HepG2 (cell line): Measurements from ENCODE around the gene FGFR2. TPM values are rescaled to one million over a fixed set of nuclear protein-coding genes. Genes with fewer than 3 reads are reported as not detected.

Source experiments
- ASH2L ChIP-seq: fragments of 300-600, 200-600 bp; sonication (generic); IDR thresholded peaks from 2 replicates; pipeline ENCODE4 v1.7.0; 2017; ENCODE audit warnings: low read depth, mild to moderate bottlenecking, moderate library complexity, mixed read lengths, low read length; ENCODE audit not compliant: insufficient read length
- CBX5 ChIP-seq: sonication (generic); formaldehyde crosslinking; IDR thresholded peaks from 2 replicates; pipeline ENCODE4 v1.4.0; 2020; ENCODE audit warnings: missing genetic modification reagents, borderline replicate concordance
- CREB1 ChIP-seq, 2 experiments: fragments of 450-650 bp in 1 of 2; IDR thresholded peaks; 2 replicates each; pipeline ENCODE4 v1.6.1; 2016 to 2017; ENCODE audit warnings: control low read depth in 1 of 2, mild to moderate bottlenecking in 1 of 2, missing compliant biosample characterization in 1 of 2, missing genetic modification characterization in 1 of 2
- EP300 ChIP-seq, 3 experiments: sonication (generic) in 1 of 3; formaldehyde crosslinking in 1 of 3; IDR thresholded peaks; 2 replicates each; pipeline versions ENCODE4 v1.5.1 to v1.6.1; 2011 to 2020; ENCODE audit warnings: low read depth in 2 of 3, low read length in 2 of 3, borderline replicate concordance in 1 of 3, improper control_type of control experiment in 1 of 3, mild to moderate bottlenecking in 1 of 3, missing genetic modification reagents in 1 of 3, moderate library complexity in 1 of 3
- FOXC1 ChIP-seq: sonication (generic); formaldehyde crosslinking; IDR thresholded peaks from 2 replicates; pipeline ENCODE4 v1.8.0; 2022; ENCODE audit warnings: mild to moderate bottlenecking, missing genetic modification reagents, borderline replicate concordance
- HBP1 ChIP-seq: IDR thresholded peaks from 2 replicates; pipeline ENCODE4 v1.6.1; 2016; ENCODE audit warnings: low read depth, control low read depth
- HNRNPH1 ChIP-seq: fragments of 200-400 bp; formaldehyde crosslinking; optimal IDR thresholded peaks from 2 replicates; pipeline ENCODE3; 2017; ENCODE audit warnings: mild to moderate bottlenecking, low read depth, low read length
- KAT8 ChIP-seq: IDR thresholded peaks from 2 replicates; pipeline ENCODE4 v1.6.1; 2016; ENCODE audit warnings: missing genetic modification reagents, missing compliant biosample characterization
- NFIB ChIP-seq: sonication (generic); formaldehyde crosslinking; IDR thresholded peaks from 2 replicates; pipeline ENCODE4 v1.9.0; 2021; ENCODE audit warnings: missing genetic modification reagents, mild to moderate bottlenecking, borderline replicate concordance
- POGZ ChIP-seq: sonication (generic); formaldehyde crosslinking; IDR thresholded peaks from 2 replicates; pipeline ENCODE4 v1.4.0; 2020; ENCODE audit warnings: mild to moderate bottlenecking, missing genetic modification reagents
- TEAD2 ChIP-seq: sonication (generic); formaldehyde crosslinking; IDR thresholded peaks from 2 replicates; pipeline ENCODE4 v1.9.0; 2021; ENCODE audit warnings: missing genetic modification reagents
- XRCC5 ChIP-seq: fragments of 200-400 bp; formaldehyde crosslinking; optimal IDR thresholded peaks from 2 replicates; pipeline ENCODE3; 2017; ENCODE audit warnings: mild to moderate bottlenecking, low read length
- ZBTB20 ChIP-seq: sonication (generic); formaldehyde crosslinking; IDR thresholded peaks from 2 replicates; pipeline ENCODE4 v1.8.1; 2023; ENCODE audit warnings: missing genetic modification reagents, low read depth, mild to moderate bottlenecking, borderline replicate concordance
- ZNF256 ChIP-seq: sonication (generic); formaldehyde crosslinking; conservative IDR thresholded peaks from 2 replicates; pipeline ENCODE4 v1.4.0; 2020; ENCODE audit warnings: missing genetic modification reagents
- ZNF556 ChIP-seq: sonication (generic); formaldehyde crosslinking; IDR thresholded peaks from 2 replicates; pipeline ENCODE4 v1.4.0; 2020; ENCODE audit warnings: mild to moderate bottlenecking, missing genetic modification reagents, borderline replicate concordance
- ZNF644 ChIP-seq: IDR thresholded peaks from 2 replicates; pipeline ENCODE4 v1.6.1; 2016; ENCODE audit warnings: low read depth
- ZNF883 ChIP-seq: sonication (generic); formaldehyde crosslinking; IDR thresholded peaks from 2 replicates; pipeline ENCODE4 v1.5.1; 2020; ENCODE audit warnings: mild to moderate bottlenecking, missing genetic modification reagents; ENCODE audit errors: not compliant biosample characterization
- polyA plus RNA-seq, 8 experiments: library from polyadenylated mRNA; depleted of rRNA in 3 of 8; stranded (reverse) in 7 of 8; unstranded in 1 of 8; fragments of >200 nt; fragmentation: Illumina TruSeq in 4 of 8; extraction: Trizol in 4 of 8; gene quantifications; 2 replicates each; pipeline versions ENCODE4 v1.2.1 to v1.2.3, GENCODE V29; 2011 to 2016; ENCODE audit warnings: low read depth in 4 of 8, missing spikeins in 1 of 8, mixed read lengths in 1 of 8; ENCODE audit not compliant: insufficient read depth in 1 of 8
- total RNA-seq, 5 experiments: library from RNA; depleted of rRNA; stranded (reverse); fragments of >200 nt; fragmentation: Illumina TruSeq; extraction: Trizol; gene quantifications; 2 replicates each; pipeline ENCODE4 v1.2.3, GENCODE V29; 2016; ENCODE audit warnings: low read depth in 1 of 5
- TF ChIP-seq, protein P1 (sequence below): IDR thresholded peaks from 2 replicates; pipeline ENCODE4 v1.6.1; 2012; ENCODE audit warnings: low read depth, low read length, improper control_type of control experiment
- TF ChIP-seq, protein P2 (sequence below): sonication (generic); IDR thresholded peaks from 2 replicates; pipeline ENCODE4 v1.6.1; 2016; ENCODE audit warnings: low read depth, borderline replicate concordance

Gene FGFR2
- total and polyA plus RNA-seq, 2 of the 13 experiments (the other 11 are each of a cell fraction or from before 2014, with no cell fraction given), result 1.6 to 2.6 TPM

- TF ChIP-seq, protein P1, sequence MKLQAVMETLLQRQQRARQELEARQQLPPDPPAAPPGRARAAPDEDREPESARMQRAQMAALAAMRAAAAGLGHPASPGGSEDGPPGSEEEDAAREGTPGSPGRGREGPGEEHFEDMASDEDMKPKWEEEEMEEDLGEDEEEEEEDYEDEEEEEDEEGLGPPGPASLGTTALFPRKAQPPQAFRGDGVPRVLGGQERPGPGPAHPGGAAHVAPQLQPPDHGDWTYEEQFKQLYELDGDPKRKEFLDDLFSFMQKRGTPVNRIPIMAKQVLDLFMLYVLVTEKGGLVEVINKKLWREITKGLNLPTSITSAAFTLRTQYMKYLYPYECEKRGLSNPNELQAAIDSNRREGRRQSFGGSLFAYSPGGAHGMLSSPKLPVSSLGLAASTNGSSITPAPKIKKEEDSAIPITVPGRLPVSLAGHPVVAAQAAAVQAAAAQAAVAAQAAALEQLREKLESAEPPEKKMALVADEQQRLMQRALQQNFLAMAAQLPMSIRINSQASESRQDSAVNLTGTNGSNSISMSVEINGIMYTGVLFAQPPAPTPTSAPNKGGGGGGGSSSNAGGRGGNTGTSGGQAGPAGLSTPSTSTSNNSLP, result no peak
- TF ChIP-seq ZBTB20 (CRISPR knock-in tag) (no peak), ZNF644 (CRISPR knock-in tag) (no peak), CREB1 (IDR thresholded peaks at IDR 0.05) (no peak), CREB1 (CRISPR knock-in tag; IDR thresholded peaks at IDR 0.05) (no peak), HBP1 (CRISPR knock-in tag) (no peak), ZNF556 (CRISPR knock-in tag) (no peak), ZNF883 (CRISPR knock-in tag) (no peak), ZNF256 (CRISPR knock-in tag) (no peak), CBX5 (CRISPR knock-in tag) (no peak), HNRNPH1 (no peak), POGZ (CRISPR knock-in tag) (0 out of 2 replicates have a peak, but pooled peaks have one; percentile 30), EP300 (IDR thresholded peaks at IDR 0.05; ENCODE audit: low read depth in 2 of 2, low read length in 2 of 2) (peak in 1 of 2 experiments; percentile 49; a peak in 1 of 4 replicates), EP300 (CRISPR knock-in tag; IDR thresholded peaks at IDR 0.05; ENCODE audit: borderline replicate concordance) (no peak), NFIB (CRISPR knock-in tag) (no peak), XRCC5 (peak; percentile 58), TEAD2 (CRISPR knock-in tag) (no peak), ASH2L (peak; percentile 15), KAT8 (CRISPR knock-in tag) (no peak), FOXC1 (no peak)
- TF ChIP-seq, protein P2, sequence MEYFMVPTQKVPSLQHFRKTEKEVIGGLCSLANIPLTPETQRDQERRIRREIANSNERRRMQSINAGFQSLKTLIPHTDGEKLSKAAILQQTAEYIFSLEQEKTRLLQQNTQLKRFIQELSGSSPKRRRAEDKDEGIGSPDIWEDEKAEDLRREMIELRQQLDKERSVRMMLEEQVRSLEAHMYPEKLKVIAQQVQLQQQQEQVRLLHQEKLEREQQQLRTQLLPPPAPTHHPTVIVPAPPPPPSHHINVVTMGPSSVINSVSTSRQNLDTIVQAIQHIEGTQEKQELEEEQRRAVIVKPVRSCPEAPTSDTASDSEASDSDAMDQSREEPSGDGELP, result peak; percentile 78
These were observed 65.9 kb downstream of the FGFR2 start (continued) for GRCh38 chr10:121532292-121532864.
